ENCODE results near the gene HMGCS1.

GRCh38 chr5:43279548-43280274 lies 33.5 kb downstream of the HMGCS1 start:
- TF ChIP-seq ARNT (IDR thresholded peaks at IDR 0.05): no peak
- no peak for TF ChIP-seq SP1 (IDR thresholded peaks at IDR 0.05)
- no peak for TF ChIP-seq FOXK2 (IDR thresholded peaks at IDR 0.05)
- TF ChIP-seq TARDBP (IDR thresholded peaks at IDR 0.05): no peak
- TF ChIP-seq HDGF (IDR thresholded peaks at IDR 0.05; ENCODE audit: borderline replicate concordance): no peak
- no peak for TF ChIP-seq FOXA1 (IDR thresholded peaks at IDR 0.05)
- no peak for TF ChIP-seq SUZ12 (IDR thresholded peaks at IDR 0.05)
- TF ChIP-seq ZNF384 (IDR thresholded peaks at IDR 0.05): no peak
- no peak for TF ChIP-seq BHLHE40 (IDR thresholded peaks at IDR 0.05; ENCODE audit: borderline replicate concordance)
- no peak for TF ChIP-seq NFRKB (IDR thresholded peaks at IDR 0.05)
- no peak for TF ChIP-seq LEF1 (IDR thresholded peaks at IDR 0.05; ENCODE audit: borderline replicate concordance)
- no peak for TF ChIP-seq L3MBTL2 (conservative IDR thresholded peaks at IDR 0.05)
- no peak for TF ChIP-seq FOXM1 (IDR thresholded peaks at IDR 0.05; ENCODE audit: borderline replicate concordance)
- TF ChIP-seq, protein P1, sequence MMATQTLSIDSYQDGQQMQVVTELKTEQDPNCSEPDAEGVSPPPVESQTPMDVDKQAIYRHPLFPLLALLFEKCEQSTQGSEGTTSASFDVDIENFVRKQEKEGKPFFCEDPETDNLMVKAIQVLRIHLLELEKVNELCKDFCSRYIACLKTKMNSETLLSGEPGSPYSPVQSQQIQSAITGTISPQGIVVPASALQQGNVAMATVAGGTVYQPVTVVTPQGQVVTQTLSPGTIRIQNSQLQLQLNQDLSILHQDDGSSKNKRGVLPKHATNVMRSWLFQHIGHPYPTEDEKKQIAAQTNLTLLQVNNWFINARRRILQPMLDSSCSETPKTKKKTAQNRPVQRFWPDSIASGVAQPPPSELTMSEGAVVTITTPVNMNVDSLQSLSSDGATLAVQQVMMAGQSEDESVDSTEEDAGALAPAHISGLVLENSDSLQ (IDR thresholded peaks at IDR 0.05): no peak

Measured in HEK293T (cell line).